Measurements from ENCODE around the gene SIAH1. TPM values are rescaled to one million over a fixed set of nuclear protein-coding genes. Genes with fewer than 3 reads are reported as not detected.

SIAH1 gene
- total RNA-seq, 1 experiment from 2014 or later = 30.0 TPM

DNA sequence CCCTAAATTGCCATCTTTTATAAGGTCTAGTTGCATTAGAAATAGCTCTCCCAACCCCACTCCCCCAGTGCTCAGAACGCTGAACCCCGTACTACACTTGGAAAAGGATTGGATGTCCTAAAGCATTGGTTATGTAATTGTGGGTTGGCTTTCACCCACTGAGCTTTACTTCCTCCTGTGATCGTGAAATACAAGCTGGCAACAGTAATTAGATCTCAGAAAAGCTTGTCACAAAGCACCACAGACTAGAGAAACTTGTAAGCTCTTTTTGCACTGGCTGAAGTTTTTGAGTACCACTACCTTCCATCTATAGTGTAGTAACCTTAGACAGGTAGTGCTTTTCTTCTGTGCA lies 54.4 kb downstream of the SIAH1 start:
- BruUV-seq (replicated peaks) = no TSS peak
- Histone ChIP-seq H3K36me3 (ENCODE audit: insufficient read depth, low read length, poor library complexity, severe bottlenecking) (peaks cover 10% of the 10 kb centered on the region), H3K9me3 (ENCODE audit: low read depth, low read length, poor library complexity, severe bottlenecking) (no peaks in the 10 kb centered on the region), H3K27ac (ENCODE audit: low read depth, low read length, poor library complexity, severe bottlenecking) (no peak overlapping the region), H3K4me1 (ENCODE audit: insufficient read depth, low read length, poor library complexity, severe bottlenecking) (no peaks in the 10 kb centered on the region), H3K4me3 (ENCODE audit: low read depth, low read length, poor library complexity, severe bottlenecking) (no peak overlapping the region), H3K27me3 (replicated peaks; ENCODE audit: insufficient read depth, low read depth, low read length, poor library complexity) (no peaks in the 10 kb centered on the region)
- intact Hi-C loops (cut with micrococcal nuclease; ENCODE audit: unreplicated experiment) = no loop called here
- DNase-seq (ENCODE audit: low spot score) = no peak
- TF ChIP-seq EZH2 (IDR thresholded peaks at IDR 0.05; ENCODE audit: borderline replicate concordance, low read depth, low read length, poor library complexity, severe bottlenecking) (no peak), CTCF (conservative IDR thresholded peaks at IDR 0.05; ENCODE audit: low read depth, low read length) (no peak)
- CTCF ChIA-PET = interaction anchor here (0.7 kb wide), 1 partner anchor 176 kb away, joined by 3 read pairs; no protein-coding TSS in a partner anchor
- POLR2A ChIA-PET (ENCODE audit: low non-redundant PET) = no interaction called here

GRCh38 chr16:48330189-48330840 lies 54.9 kb downstream of the SIAH1 start:
- H3K36me3 ChIP-seq (ENCODE audit: insufficient read depth, low read length, poor library complexity, severe bottlenecking) = peaks cover 5% of the 10 kb centered on the region
- BruUV-seq (replicated peaks) = no TSS peak
- intact Hi-C loops (cut with micrococcal nuclease; ENCODE audit: unreplicated experiment) = no loop called here
- TF ChIP-seq EZH2 (IDR thresholded peaks at IDR 0.05; ENCODE audit: borderline replicate concordance, low read depth, low read length, poor library complexity, severe bottlenecking) = no peak
- TF ChIP-seq CTCF (conservative IDR thresholded peaks at IDR 0.05; ENCODE audit: low read depth, low read length) = no peak
- DNase-seq (ENCODE audit: low spot score) = no peak
- no peak overlapping the region for H3K27ac ChIP-seq (ENCODE audit: low read depth, low read length, poor library complexity, severe bottlenecking)
- no peaks in the 10 kb centered on the region for H3K27me3 ChIP-seq (replicated peaks; ENCODE audit: insufficient read depth, low read depth, low read length, poor library complexity)
- no peaks in the 10 kb centered on the region for H3K9me3 ChIP-seq (ENCODE audit: low read depth, low read length, poor library complexity, severe bottlenecking)
- POLR2A ChIA-PET (ENCODE audit: low non-redundant PET) = no interaction called here
- no peaks in the 10 kb centered on the region for H3K4me1 ChIP-seq (ENCODE audit: insufficient read depth, low read length, poor library complexity, severe bottlenecking)
- CTCF ChIA-PET = no interaction called here
- H3K4me3 ChIP-seq (ENCODE audit: low read depth, low read length, poor library complexity, severe bottlenecking) = no peak overlapping the region

- H3K27ac ChIP-seq (ENCODE audit: low read depth, low read length, poor library complexity, severe bottlenecking) = no peak overlapping the region
- no peak overlapping the region for H3K4me3 ChIP-seq (ENCODE audit: low read depth, low read length, poor library complexity, severe bottlenecking)
- intact Hi-C loops (cut with micrococcal nuclease; ENCODE audit: unreplicated experiment) = no loop called here
- no peak for DNase-seq (ENCODE audit: low spot score)
- no peaks in the 10 kb centered on the region for H3K4me1 ChIP-seq (ENCODE audit: insufficient read depth, low read length, poor library complexity, severe bottlenecking)
- POLR2A ChIA-PET (ENCODE audit: low non-redundant PET) = no interaction called here
- CTCF ChIA-PET = no interaction called here
- BruUV-seq (replicated peaks) = no TSS peak
- H3K36me3 ChIP-seq (ENCODE audit: insufficient read depth, low read length, poor library complexity, severe bottlenecking) = no peaks in the 10 kb centered on the region
- no peaks in the 10 kb centered on the region for H3K27me3 ChIP-seq (replicated peaks; ENCODE audit: insufficient read depth, low read depth, low read length, poor library complexity)
- no peaks in the 10 kb centered on the region for H3K9me3 ChIP-seq (ENCODE audit: low read depth, low read length, poor library complexity, severe bottlenecking)
- TF ChIP-seq CTCF (conservative IDR thresholded peaks at IDR 0.05; ENCODE audit: low read depth, low read length) (no peak), EZH2 (IDR thresholded peaks at IDR 0.05; ENCODE audit: borderline replicate concordance, low read depth, low read length, poor library complexity, severe bottlenecking) (no peak)
Observed at GRCh38 chr16:48329138-48329537, 56.1 kb downstream of the SIAH1 start.

Measured in A673 (cell line).